ENCODE measurements around the gene TNN.
"Not testable (repeated sequence)": the region's sequence is repeated elsewhere in the genome, so short reads cannot be mapped to it uniquely, and the experiment has no call there.

The TNN gene

DNA sequence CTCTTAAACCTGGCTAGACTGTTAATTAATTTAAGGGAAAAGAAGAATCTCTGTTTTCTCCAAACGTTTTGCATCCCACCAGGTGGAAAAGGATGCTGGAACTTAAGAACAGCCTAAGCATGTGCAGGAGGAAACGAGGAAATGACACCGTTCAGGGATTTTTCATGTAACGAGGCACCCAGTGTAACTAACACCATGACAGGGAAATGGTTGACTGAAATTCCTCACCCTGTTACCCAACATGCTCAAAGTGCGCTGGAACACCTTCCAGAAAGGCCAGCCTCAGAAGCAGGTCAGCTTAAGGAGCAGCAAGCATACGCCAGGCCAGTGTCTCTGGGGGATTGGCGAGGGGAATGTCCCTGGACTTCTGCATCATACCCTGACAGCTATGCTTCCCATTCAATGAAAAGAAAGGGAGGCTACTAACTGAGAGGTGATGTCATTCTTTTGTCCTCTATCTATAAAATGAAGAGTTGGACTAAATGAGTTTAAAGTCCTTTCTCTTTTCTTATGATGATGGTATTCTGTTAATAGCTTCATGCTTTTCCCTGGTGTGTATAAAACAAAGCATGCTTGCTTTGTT is 21.6 kb downstream of the TNN start:
- Histone ChIP-seq H3K4me1 (ENCODE audit: control insufficient read depth in 1 of 2, insufficient read depth in 2 of 2, low read length in 2 of 2) (no peaks in the 10 kb centered on the region), H3K36me3 (ENCODE audit: control insufficient read depth in 1 of 2, insufficient read depth in 2 of 2, low read length in 2 of 2) (no peaks in the 10 kb centered on the region), H3K4me3 (ENCODE audit: low read depth in 1 of 2, low read length in 2 of 2) (no peak overlapping the region), H3K27ac (ENCODE audit: low read length) (no peak overlapping the region), H3K27me3 (ENCODE audit: low read depth, low read length) (no peaks in the 10 kb centered on the region), H3K9me3 (ENCODE audit: control insufficient read depth in 1 of 2, low read length in 2 of 2) (no peaks in the 10 kb centered on the region)

GRCh38 chr1:175090780-175091179 is 23.1 kb downstream of the TNN start:
- Histone ChIP-seq H3K4me1 (ENCODE audit: control insufficient read depth in 1 of 2, insufficient read depth in 2 of 2, low read length in 2 of 2) (no peaks in the 10 kb centered on the region), H3K27ac (ENCODE audit: low read length) (no peak overlapping the region), H3K36me3 (ENCODE audit: control insufficient read depth in 1 of 2, insufficient read depth in 2 of 2, low read length in 2 of 2) (no peaks in the 10 kb centered on the region), H3K4me3 (ENCODE audit: low read depth in 1 of 2, low read length in 2 of 2) (no peak overlapping the region), H3K27me3 (ENCODE audit: low read depth, low read length) (no peaks in the 10 kb centered on the region), H3K9me3 (ENCODE audit: control insufficient read depth in 1 of 2, low read length in 2 of 2) (no peaks in the 10 kb centered on the region)

DNA sequence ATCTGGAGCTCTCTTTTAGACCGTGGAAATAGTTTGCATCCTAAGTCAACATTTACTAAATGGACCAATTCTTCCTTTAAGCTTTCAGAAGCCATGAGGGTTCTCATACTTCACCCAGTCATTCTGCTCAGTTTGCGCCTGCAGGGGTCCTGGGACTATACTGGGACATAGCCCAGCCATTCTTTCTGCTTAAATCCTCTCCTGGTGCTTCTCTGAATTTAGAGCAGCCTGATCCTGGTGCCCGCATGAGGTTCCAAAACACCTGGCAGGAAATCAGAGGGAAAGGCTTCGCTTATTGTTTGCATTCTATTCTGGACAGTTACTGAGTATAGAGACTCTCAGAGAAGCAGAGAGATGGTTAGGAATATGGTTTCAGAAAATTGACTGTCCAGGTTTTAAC is 27.0 kb downstream of the TNN start:
- no peaks in the 10 kb centered on the region for H3K36me3 ChIP-seq (ENCODE audit: control insufficient read depth in 1 of 2, insufficient read depth in 2 of 2, low read length in 2 of 2)
- no peaks in the 10 kb centered on the region for H3K27me3 ChIP-seq (ENCODE audit: low read depth, low read length)
- H3K4me1 ChIP-seq (ENCODE audit: control insufficient read depth in 1 of 2, insufficient read depth in 2 of 2, low read length in 2 of 2) = no peaks in the 10 kb centered on the region
- no peak overlapping the region for H3K4me3 ChIP-seq (ENCODE audit: low read depth in 1 of 2, low read length in 2 of 2)
- no peak overlapping the region for H3K27ac ChIP-seq (ENCODE audit: low read length)
- H3K9me3 ChIP-seq (ENCODE audit: control insufficient read depth in 1 of 2, low read length in 2 of 2) = no peaks in the 10 kb centered on the region

- no peaks in the 10 kb centered on the region for H3K36me3 ChIP-seq (ENCODE audit: control insufficient read depth in 1 of 2, insufficient read depth in 2 of 2, low read length in 2 of 2)
- H3K9me3 ChIP-seq (ENCODE audit: control insufficient read depth in 1 of 2, low read length in 2 of 2) = no peaks in the 10 kb centered on the region
- no peak overlapping the region for H3K27ac ChIP-seq (ENCODE audit: low read length)
- no peaks in the 10 kb centered on the region for H3K27me3 ChIP-seq (ENCODE audit: low read depth, low read length)
- no peak overlapping the region for H3K4me3 ChIP-seq (ENCODE audit: low read depth in 1 of 2, low read length in 2 of 2)
- H3K4me1 ChIP-seq (ENCODE audit: control insufficient read depth in 1 of 2, insufficient read depth in 2 of 2, low read length in 2 of 2) = no peaks in the 10 kb centered on the region
Observed at GRCh38 chr1:175095069-175095468, 27.4 kb downstream of the TNN start.

- no peaks in the 10 kb centered on the region for H3K4me1 ChIP-seq (ENCODE audit: control insufficient read depth in 1 of 2, insufficient read depth in 2 of 2, low read length in 2 of 2)
- H3K27me3 ChIP-seq (ENCODE audit: low read depth, low read length) = no peaks in the 10 kb centered on the region
- H3K9me3 ChIP-seq (ENCODE audit: control insufficient read depth in 1 of 2, low read length in 2 of 2) = no peaks in the 10 kb centered on the region
- no peak overlapping the region for H3K27ac ChIP-seq (ENCODE audit: low read length)
- no peak overlapping the region for H3K4me3 ChIP-seq (ENCODE audit: low read depth in 1 of 2, low read length in 2 of 2)
- no peaks in the 10 kb centered on the region for H3K36me3 ChIP-seq (ENCODE audit: control insufficient read depth in 1 of 2, insufficient read depth in 2 of 2, low read length in 2 of 2)
Observed at GRCh38 chr1:175095978-175096607, 28.5 kb downstream of the TNN start.

DNA sequence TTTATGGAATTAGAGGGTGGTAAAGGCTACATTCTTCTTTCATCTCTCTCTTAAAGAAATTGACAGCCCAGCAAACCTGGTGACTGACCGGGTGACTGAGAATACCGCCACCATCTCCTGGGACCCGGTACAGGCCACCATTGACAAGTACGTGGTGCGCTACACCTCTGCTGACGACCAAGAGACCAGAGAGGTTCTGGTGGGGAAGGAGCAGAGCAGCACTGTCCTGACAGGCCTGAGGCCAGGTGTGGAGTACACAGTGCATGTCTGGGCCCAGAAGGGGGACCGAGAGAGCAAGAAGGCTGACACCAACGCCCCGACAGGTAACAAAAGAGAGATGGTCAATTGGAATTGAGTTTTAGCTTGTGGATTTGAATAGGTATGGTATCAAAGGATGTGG is 29.7 kb downstream of the TNN start:
- no peaks in the 10 kb centered on the region for H3K4me1 ChIP-seq (ENCODE audit: control insufficient read depth in 1 of 2, insufficient read depth in 2 of 2, low read length in 2 of 2)
- no peak overlapping the region for H3K4me3 ChIP-seq (ENCODE audit: low read depth in 1 of 2, low read length in 2 of 2)
- no peaks in the 10 kb centered on the region for H3K36me3 ChIP-seq (ENCODE audit: control insufficient read depth in 1 of 2, insufficient read depth in 2 of 2, low read length in 2 of 2)
- no peak overlapping the region for H3K27ac ChIP-seq (ENCODE audit: low read length)
- H3K9me3 ChIP-seq (ENCODE audit: control insufficient read depth in 1 of 2, low read length in 2 of 2) = no peaks in the 10 kb centered on the region
- no peaks in the 10 kb centered on the region for H3K27me3 ChIP-seq (ENCODE audit: low read depth, low read length)

- no peaks in the 10 kb centered on the region for H3K27me3 ChIP-seq (ENCODE audit: low read depth, low read length)
- no peak overlapping the region for H3K27ac ChIP-seq (ENCODE audit: low read length)
- H3K4me3 ChIP-seq (ENCODE audit: low read depth in 1 of 2, low read length in 2 of 2) = no peak overlapping the region
- no peaks in the 10 kb centered on the region for H3K36me3 ChIP-seq (ENCODE audit: control insufficient read depth in 1 of 2, insufficient read depth in 2 of 2, low read length in 2 of 2)
- no peaks in the 10 kb centered on the region for H3K9me3 ChIP-seq (ENCODE audit: control insufficient read depth in 1 of 2, low read length in 2 of 2)
- no peaks in the 10 kb centered on the region for H3K4me1 ChIP-seq (ENCODE audit: control insufficient read depth in 1 of 2, insufficient read depth in 2 of 2, low read length in 2 of 2)
Observed at GRCh38 chr1:175099916-175100315, 32.3 kb downstream of the TNN start.

DNA sequence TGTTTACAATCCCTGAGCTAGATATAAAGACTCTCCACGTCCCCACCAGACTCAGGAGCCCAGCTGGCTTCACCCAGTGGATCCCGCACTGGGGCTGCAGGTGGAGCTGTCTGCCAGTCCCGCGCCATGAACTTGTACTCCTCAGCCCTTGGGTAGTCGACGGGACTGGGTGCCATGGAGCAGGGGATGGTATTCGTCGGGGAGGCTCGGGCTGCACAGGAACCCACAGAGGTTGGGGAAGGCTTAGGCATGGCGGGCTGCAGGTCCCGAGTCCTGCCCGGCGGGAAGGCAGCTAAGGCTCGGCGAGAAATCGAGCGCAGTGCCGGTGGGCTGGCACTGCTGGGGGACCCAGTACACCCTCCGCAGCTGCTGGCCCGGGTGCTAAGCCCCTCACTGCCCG is 34.5 kb downstream of the TNN start:
- not testable (repeated sequence) for H3K4me3 ChIP-seq (ENCODE audit: low read depth in 1 of 2, low read length in 2 of 2); H3K9me3 ChIP-seq (ENCODE audit: control insufficient read depth in 1 of 2, low read length in 2 of 2); H3K27me3 ChIP-seq (ENCODE audit: low read depth, low read length); H3K36me3 ChIP-seq (ENCODE audit: control insufficient read depth in 1 of 2, insufficient read depth in 2 of 2, low read length in 2 of 2); H3K4me1 ChIP-seq (ENCODE audit: control insufficient read depth in 1 of 2, insufficient read depth in 2 of 2, low read length in 2 of 2); H3K27ac ChIP-seq (ENCODE audit: low read length)

GRCh38 chr1:175106536-175106935 is 38.9 kb downstream of the TNN start:
- not testable (repeated sequence) for H3K36me3 ChIP-seq (ENCODE audit: control insufficient read depth in 1 of 2, insufficient read depth in 2 of 2, low read length in 2 of 2); H3K27me3 ChIP-seq (ENCODE audit: low read depth, low read length); H3K4me3 ChIP-seq (ENCODE audit: low read depth in 1 of 2, low read length in 2 of 2); H3K4me1 ChIP-seq (ENCODE audit: control insufficient read depth in 1 of 2, insufficient read depth in 2 of 2, low read length in 2 of 2); H3K9me3 ChIP-seq (ENCODE audit: control insufficient read depth in 1 of 2, low read length in 2 of 2); H3K27ac ChIP-seq (ENCODE audit: low read length)

GRCh38 chr1:175108331-175108820 is 40.7 kb downstream of the TNN start:
- H3K27me3 ChIP-seq (ENCODE audit: low read depth, low read length); H3K27ac ChIP-seq (ENCODE audit: low read length); H3K36me3 ChIP-seq (ENCODE audit: control insufficient read depth in 1 of 2, insufficient read depth in 2 of 2, low read length in 2 of 2); H3K9me3 ChIP-seq (ENCODE audit: control insufficient read depth in 1 of 2, low read length in 2 of 2); H3K4me3 ChIP-seq (ENCODE audit: low read depth in 1 of 2, low read length in 2 of 2); H3K4me1 ChIP-seq (ENCODE audit: control insufficient read depth in 1 of 2, insufficient read depth in 2 of 2, low read length in 2 of 2): not testable (repeated sequence)

DNA sequence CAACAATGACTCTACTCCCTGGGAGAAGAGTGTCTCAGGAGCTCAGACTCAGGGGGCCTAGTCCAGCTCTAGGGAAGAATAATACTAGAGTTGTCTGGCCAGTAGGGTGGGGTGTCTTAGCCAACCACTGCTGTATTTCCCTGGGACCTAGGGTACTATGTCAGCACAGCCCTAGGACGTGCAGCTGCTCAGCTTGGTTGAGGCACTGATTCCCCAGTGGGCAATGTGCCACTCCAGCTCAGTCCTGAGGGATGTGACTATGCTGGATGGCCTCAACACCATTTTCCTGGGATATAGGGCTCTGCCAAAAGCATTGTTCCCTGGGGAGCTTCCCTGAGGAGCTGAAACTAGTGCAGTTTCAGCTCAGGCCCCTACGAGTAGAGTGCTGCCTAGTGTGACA is 47.4 kb downstream of the TNN start:
- peaks cover 7 to 16% of the 10 kb centered on the region in 2 donors for H3K9me3 ChIP-seq (ENCODE audit: control insufficient read depth in 1 of 2, low read length in 2 of 2)
- H3K4me1 ChIP-seq (ENCODE audit: control insufficient read depth in 1 of 2, insufficient read depth in 2 of 2, low read length in 2 of 2) = no peaks in the 10 kb centered on the region
- no peak overlapping the region for H3K27ac ChIP-seq (ENCODE audit: low read length)
- no peaks in the 10 kb centered on the region for H3K27me3 ChIP-seq (ENCODE audit: low read depth, low read length)
- H3K4me3 ChIP-seq (ENCODE audit: low read depth in 1 of 2, low read length in 2 of 2) = no peak overlapping the region
- no peaks in the 10 kb centered on the region for H3K36me3 ChIP-seq (ENCODE audit: control insufficient read depth in 1 of 2, insufficient read depth in 2 of 2, low read length in 2 of 2)

DNA sequence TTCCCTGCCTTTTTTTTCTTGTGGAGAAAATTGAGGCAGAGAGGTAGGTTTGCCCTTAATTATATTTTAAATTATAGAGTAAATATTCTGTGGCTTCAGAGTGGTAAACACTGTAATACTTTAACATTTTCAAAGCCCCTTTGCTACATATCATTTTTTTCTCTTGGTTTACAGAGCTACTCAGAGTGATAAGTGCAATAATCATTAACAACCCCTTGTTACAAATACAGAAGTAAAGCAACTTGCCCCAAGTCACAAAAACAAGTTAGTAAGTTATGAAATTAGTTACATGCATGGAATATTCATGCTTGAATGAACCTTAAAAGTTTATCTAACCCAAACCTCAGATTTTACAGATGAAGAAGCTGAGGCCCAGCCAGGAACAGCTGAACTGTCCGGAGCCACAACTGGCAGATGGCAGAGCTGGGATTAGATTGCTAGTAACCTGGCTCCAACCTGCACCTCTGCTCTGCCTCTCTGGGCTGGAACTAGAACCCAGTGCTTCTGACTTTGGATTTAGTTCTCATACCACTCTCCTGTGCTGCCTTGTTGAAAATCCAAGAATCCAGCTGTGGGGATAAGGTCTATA is 48.7 kb downstream of the TNN start:
- no peak overlapping the region for H3K27ac ChIP-seq (ENCODE audit: low read length)
- H3K4me3 ChIP-seq (ENCODE audit: low read depth in 1 of 2, low read length in 2 of 2) = no peak overlapping the region
- H3K27me3 ChIP-seq (ENCODE audit: low read depth, low read length) = no peaks in the 10 kb centered on the region
- no peaks in the 10 kb centered on the region for H3K4me1 ChIP-seq (ENCODE audit: control insufficient read depth in 1 of 2, insufficient read depth in 2 of 2, low read length in 2 of 2)
- H3K36me3 ChIP-seq (ENCODE audit: control insufficient read depth in 1 of 2, insufficient read depth in 2 of 2, low read length in 2 of 2) = no peaks in the 10 kb centered on the region
- H3K9me3 ChIP-seq (ENCODE audit: control insufficient read depth in 1 of 2, low read length in 2 of 2) = peaks cover 7 to 16% of the 10 kb centered on the region in 2 donors

All from muscle layer of duodenum (tissue), 2 donors.